ENCODE measurements around the gene HPSE. TPM values are rescaled to one million over a fixed set of nuclear protein-coding genes. Genes with fewer than 3 reads are reported as not detected.

HPSE gene
- total and polyA plus RNA-seq, 2 of the 8 experiments (the other 6 are each of a cell fraction or from before 2014, with no cell fraction given): 1.5 to 5.0 TPM

DNA sequence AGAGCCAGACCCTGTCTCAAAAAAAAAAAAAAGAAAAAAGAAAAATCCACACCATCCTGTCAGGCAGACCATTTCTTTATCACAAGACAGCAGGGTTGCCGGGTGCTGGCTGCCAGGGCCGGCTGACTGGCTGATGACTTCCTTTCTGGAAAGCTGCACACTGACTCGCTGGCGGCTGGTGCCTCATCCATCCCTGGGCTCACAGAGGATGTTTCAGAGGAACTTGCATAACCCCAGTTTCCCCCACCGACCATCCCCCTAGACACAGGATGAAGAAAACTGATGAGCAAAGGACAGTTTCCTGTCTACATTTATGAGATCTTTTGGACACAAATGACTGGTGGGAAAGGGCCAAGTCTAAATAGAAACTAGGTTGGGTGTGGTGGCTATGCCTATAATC, 14.1 kb downstream of the HPSE start:
- H3K4ac ChIP-seq (replicated peaks; ENCODE audit: insufficient read length, low read depth, low read length): no peak overlapping the region
- no peak overlapping the region for H3K56ac ChIP-seq (replicated peaks; ENCODE audit: insufficient read length, low read depth, low read length)
- H4K8ac ChIP-seq (ENCODE audit: extremely low read depth, insufficient read depth, low read length): no peak overlapping the region
- ChIA-PET CTCF (ENCODE audit: partially characterized antibody) (interaction anchor here (1.1 kb wide), 1 partner anchor 39 kb away, joined by 3 read pairs; no protein-coding TSS in a partner anchor), POLR2A (ENCODE audit: partially characterized antibody) (interaction anchor here (0.7 kb wide), 1 partner anchor 9 kb away, joined by 3 read pairs; no protein-coding TSS in a partner anchor)
- H3K9ac ChIP-seq (replicated peaks in 1 of 4; ENCODE audit: extremely low read depth in 1 of 4, low read depth in 3 of 4, low read length in 3 of 4): no peak overlapping the region
- H2BK12ac ChIP-seq (ENCODE audit: low read depth, low read length): no peak overlapping the region
- H2AK5ac ChIP-seq (ENCODE audit: low read depth, low read length): no peak overlapping the region
- no peak overlapping the region for H2BK5ac ChIP-seq (ENCODE audit: low read depth, low read length)
- H3K14ac ChIP-seq (ENCODE audit: insufficient read length): no peak overlapping the region
- H3K27ac ChIP-seq (ENCODE audit: low read depth, low read length): no peak overlapping the region
- DNase-seq (ENCODE audit: low read depth in 1 of 2, low spot score in 2 of 2) (no peak), FAIRE-seq (no peak)
- no peak overlapping the region for H3K23ac ChIP-seq (ENCODE audit: insufficient read length)
- H4K91ac ChIP-seq (replicated peaks; ENCODE audit: insufficient read length, low read length): no peak overlapping the region
- H3K9me3 ChIP-seq (ENCODE audit: insufficient read depth in 2 of 2, low read depth in 1 of 2, low read length in 1 of 2): no peaks in the 10 kb centered on the region
- H3K23me2 ChIP-seq (ENCODE audit: low read depth, low read length): no peaks in the 10 kb centered on the region; the same call in 1 of the 2 replicates
- H3K18ac ChIP-seq (ENCODE audit: extremely low read depth, low read length): no peak overlapping the region
- H2BK20ac ChIP-seq (ENCODE audit: low read length): no peak overlapping the region
- no peaks in the 10 kb centered on the region for H3K79me2 ChIP-seq (ENCODE audit: control insufficient read depth in 1 of 2, insufficient read depth in 2 of 2, low read length in 2 of 2)
- H3K4me2 ChIP-seq (ENCODE audit: insufficient read depth in 1 of 2, low read depth in 2 of 2, low read length in 2 of 2): no peak overlapping the region
- no peak overlapping the region for H4K5ac ChIP-seq (ENCODE audit: insufficient read length, low read depth, low read length)
- no peaks in the 10 kb centered on the region for H3K36me3 ChIP-seq (ENCODE audit: control insufficient read depth in 2 of 4, insufficient read depth in 4 of 4, low read length in 3 of 4)
- H3K4me3 ChIP-seq (ENCODE audit: extremely low read depth in 1 of 4, insufficient read depth in 2 of 4, low read depth in 3 of 4, low read length in 4 of 4): no peak overlapping the region
- H4K20me1 ChIP-seq (replicated peaks in 1 of 2; ENCODE audit: control insufficient read depth in 1 of 2, insufficient read depth in 2 of 2, low read length in 2 of 2): no peaks in the 10 kb centered on the region
- H2BK120ac ChIP-seq (replicated peaks; ENCODE audit: low read depth, low read length): no peak overlapping the region
- H2BK15ac ChIP-seq (ENCODE audit: low read length): no peak overlapping the region
- 94% methylated on average over 5 of the region's 5 CpGs; no CpG with 5 or more reads in 1 of the 2 experiments for WGBS, 2 experiments (ENCODE audit: extremely low coverage in 1 of 2, insufficient coverage in 1 of 2, insufficient read length in 1 of 2, insufficient replicate concordance in 2 of 2, low coverage in 1 of 2, low lambda C conversion rate in 2 of 2, missing lambda C conversion rate in 1 of 2)
- H3K4me1 ChIP-seq (replicated peaks in 1 of 4; ENCODE audit: control insufficient read depth in 3 of 4, insufficient read depth in 4 of 4, low read length in 3 of 4): no peaks in the 10 kb centered on the region
- H2AFZ ChIP-seq (ENCODE audit: low read length): no peak overlapping the region
- no peaks in the 10 kb centered on the region for H3K27me3 ChIP-seq (replicated peaks in 1 of 4; ENCODE audit: control insufficient read depth in 3 of 4, extremely low read depth in 1 of 4, insufficient read depth in 3 of 4, low read length in 3 of 4)
- no peaks in the 10 kb centered on the region for H3K79me1 ChIP-seq (ENCODE audit: low read depth, low read length)
- TF ChIP-seq SIRT6 (IDR thresholded peaks at IDR 0.05; ENCODE audit: low read length): no peak
- no peak for TF ChIP-seq SP1 (IDR thresholded peaks at IDR 0.05; ENCODE audit: low read depth, low read length)
- TF ChIP-seq TAF1 (IDR thresholded peaks at IDR 0.05; ENCODE audit: low read depth, low read length): no peak
- no peak for TF ChIP-seq RNF2 (IDR thresholded peaks at IDR 0.05; ENCODE audit: borderline replicate concordance, low read depth, low read length, missing control alignments, poor library complexity, severe bottlenecking)
- no peak for TF ChIP-seq TAF7 (optimal IDR thresholded peaks at IDR 0.05; ENCODE audit: borderline replicate concordance, low read depth, low read length)
- TF ChIP-seq KDM1A (IDR thresholded peaks at IDR 0.05; ENCODE audit: borderline replicate concordance, low read length): no peak
- TF ChIP-seq EZH2 (IDR thresholded peaks at IDR 0.05; ENCODE audit: low read depth, low read length, severe bottlenecking): no peak
- no peak for TF ChIP-seq HDAC6 (IDR thresholded peaks at IDR 0.05; ENCODE audit: low read depth, low read length)
- TF ChIP-seq GTF2F1 (IDR thresholded peaks at IDR 0.05; ENCODE audit: borderline replicate concordance, low read depth, low read length): no peak
- TF ChIP-seq NANOG (IDR thresholded peaks at IDR 0.05; ENCODE audit: insufficient read depth, low read depth, low read length, poor library complexity, severe bottlenecking): no peak
- TF ChIP-seq BACH1 (IDR thresholded peaks at IDR 0.05; ENCODE audit: low read length): no peak
- TF ChIP-seq POLR2A (IDR thresholded peaks at IDR 0.05; ENCODE audit: control extremely low read depth in 1 of 2, low read depth in 2 of 2, low read length in 2 of 2): no peak
- TF ChIP-seq, protein P1, sequence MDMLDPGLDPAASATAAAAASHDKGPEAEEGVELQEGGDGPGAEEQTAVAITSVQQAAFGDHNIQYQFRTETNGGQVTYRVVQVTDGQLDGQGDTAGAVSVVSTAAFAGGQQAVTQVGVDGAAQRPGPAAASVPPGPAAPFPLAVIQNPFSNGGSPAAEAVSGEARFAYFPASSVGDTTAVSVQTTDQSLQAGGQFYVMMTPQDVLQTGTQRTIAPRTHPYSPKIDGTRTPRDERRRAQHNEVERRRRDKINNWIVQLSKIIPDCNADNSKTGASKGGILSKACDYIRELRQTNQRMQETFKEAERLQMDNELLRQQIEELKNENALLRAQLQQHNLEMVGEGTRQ (IDR thresholded peaks at IDR 0.05; ENCODE audit: low read length): no peak
